NCI-H524 treated with DMSO at 0.1 percent for 48 hours (cell line): ENCODE results near the gene HEXA.

Source experiments
- DNase-seq: peaks from one replicate; lab custom pipeline; 2025; lab: John Stamatoyannopoulos, UW

The HEXA gene

DNA sequence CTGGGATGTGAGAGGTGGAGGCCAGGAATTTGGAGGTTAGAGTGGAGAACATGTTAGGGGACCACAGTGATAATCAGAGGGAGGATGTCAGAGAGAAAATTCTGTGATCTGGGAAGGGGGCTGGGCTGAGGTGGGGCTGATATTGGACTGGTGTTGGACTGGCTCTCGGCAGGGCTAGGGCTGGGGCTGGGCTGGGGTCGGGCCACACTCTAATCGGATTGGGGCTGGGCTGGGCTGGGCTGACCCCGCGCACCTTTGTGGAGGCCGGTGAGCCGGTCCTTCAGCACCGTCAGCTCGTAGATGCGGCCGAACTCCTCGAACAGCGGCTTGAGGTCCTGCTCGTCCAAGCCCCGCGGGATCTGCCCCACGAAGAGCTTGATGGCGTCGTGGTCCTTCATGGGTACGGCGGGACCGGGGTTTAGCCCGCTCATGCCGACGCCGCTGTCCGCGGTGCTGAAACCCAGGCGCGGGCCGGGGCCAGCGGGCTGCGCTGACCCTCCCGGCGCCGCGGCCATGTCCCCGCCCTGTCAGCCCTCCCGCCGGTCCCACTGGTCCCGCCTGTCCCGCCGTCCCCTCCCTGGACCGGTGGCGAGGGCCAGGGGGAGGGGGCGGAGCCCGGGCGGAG lies 56.3 kb downstream of the HEXA start:
- no peak for DNase-seq

- DNase-seq = no peak
These were observed 57.3 kb downstream of the HEXA start for GRCh38 chr15:72318408-72318942.

- DNase-seq = peak; percentile 72
These were observed 60.0 kb downstream of the HEXA start for GRCh38 chr15:72315706-72316370.

DNA sequence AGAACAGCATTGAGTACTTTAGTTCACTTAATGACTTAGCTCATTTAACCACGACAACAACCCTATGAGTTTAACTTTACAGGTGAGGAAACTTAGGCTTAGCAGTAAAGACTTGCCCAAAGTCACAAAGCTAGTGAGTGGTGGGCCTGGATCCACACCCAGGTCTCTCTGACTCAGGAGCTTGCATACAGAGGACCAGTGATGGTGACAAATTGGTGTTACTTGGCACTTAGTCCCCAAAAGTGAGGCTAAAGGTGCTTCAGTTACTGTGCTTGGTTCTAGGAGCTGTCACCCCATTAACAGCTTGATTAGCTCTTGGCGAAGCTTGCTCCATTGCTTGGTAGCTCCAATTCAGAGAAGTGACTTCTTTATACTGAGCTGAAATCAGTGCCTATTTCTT lies 61.9 kb downstream of the HEXA start:
- no peak for DNase-seq

DNA sequence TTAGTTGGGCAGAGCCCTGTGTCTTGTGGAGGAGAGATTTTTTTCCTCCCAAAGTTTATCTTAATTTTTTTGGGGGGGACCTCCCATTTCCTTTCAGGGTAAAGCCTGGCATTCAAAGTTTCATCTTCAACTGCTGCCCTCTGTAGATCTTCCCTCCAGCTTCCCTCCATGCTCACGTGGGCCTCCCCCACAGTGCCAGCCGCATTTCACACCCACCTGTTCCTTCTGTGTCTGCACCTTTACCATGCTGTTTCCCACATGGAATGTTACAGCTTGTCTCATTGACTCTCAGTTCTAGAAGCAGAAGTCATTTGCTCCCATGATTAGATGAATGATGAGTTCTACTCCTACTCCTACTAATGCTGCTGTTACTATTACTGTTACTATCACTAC lies 62.4 kb downstream of the HEXA start:
- DNase-seq = no peak

DNA sequence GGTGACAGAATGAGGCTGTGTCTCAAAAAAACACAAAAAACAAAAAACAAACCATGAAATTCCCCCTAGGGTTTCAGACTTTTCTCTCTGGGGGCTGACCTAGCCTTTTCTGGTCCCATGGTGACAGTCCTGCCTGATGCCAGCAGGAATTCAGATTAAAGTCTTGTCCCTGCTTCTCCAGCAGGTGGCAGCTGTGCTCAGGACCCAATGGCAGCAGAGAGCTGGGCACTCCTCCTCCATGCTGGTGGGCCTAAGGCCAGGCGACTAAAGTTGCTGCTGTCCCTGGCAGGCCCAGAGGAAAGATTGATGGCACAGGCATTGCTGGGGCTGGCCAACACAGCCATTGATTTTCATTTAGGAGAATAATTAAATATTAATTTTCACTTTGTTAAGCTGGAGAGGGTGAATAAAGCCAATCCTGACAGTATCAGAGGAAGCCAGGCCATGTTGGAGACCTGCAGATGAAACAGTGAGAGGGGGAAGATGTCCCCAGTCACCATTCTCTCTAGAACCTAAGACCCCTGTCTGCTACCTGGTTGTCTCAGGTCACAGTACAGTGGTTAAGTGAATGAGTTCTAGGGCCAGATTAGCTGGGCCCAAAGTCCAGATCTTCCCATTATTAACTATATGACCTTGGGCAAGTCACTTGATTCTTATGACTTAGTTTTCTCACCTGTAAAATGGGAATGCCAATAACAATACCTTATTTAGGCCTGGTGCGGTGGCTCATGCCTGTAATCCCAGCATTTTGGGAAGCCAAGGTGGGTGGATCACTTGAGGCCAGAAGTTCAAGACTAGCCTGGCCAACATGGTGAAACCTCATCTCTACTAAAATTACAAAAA lies 63.0 kb downstream of the HEXA start:
- DNase-seq = peak; percentile 40

DNA sequence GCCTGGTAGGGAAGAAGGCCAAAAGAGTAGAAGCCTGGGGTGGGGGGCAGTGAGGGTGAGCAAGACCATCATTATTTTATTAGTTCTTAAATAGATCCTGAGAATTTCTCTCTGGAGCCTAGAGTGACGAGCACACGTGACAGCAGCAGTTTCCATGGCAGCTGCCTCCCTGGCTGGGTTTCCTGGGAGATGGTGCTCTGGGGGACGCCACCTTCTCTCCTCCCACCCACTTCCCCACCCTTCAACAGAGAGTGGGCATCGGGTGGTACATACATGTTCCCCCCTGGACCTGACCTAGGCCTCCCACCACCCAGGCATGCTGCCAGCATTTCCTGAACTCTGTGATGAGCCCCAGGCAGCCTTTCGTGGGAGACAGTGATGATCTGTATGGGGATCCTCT lies 68.8 kb downstream of the HEXA start:
- no peak for DNase-seq

GRCh38 chr15:72306211-72306785 lies 69.5 kb downstream of the HEXA start:
- DNase-seq = peak; percentile 41

GRCh38 chr15:72304596-72304995 lies 71.2 kb downstream of the HEXA start:
- no peak for DNase-seq

- no peak for DNase-seq
These were observed 72.9 kb downstream of the HEXA start for GRCh38 chr15:72302955-72303354.
